ENCODE results near the gene TDRKH.
"Not testable (repeated sequence)": the region's sequence is repeated elsewhere in the genome, so short reads cannot be mapped to it uniquely, and the experiment has no call there.

- TF ChIP-seq CTCF (conservative IDR thresholded peaks at IDR 0.05 in 1 of 2, IDR thresholded peaks at IDR 0.05 in 1 of 2; ENCODE audit: low read depth in 1 of 2, low read length in 2 of 2); EZH2 (IDR thresholded peaks at IDR 0.05; ENCODE audit: low read length, missing control alignments): not testable (repeated sequence)
Observed at GRCh38 chr1:151782026-151782425, 8.3 kb downstream of the TDRKH start.
